ENCODE results near the gene MAPK8. TPM values are rescaled to one million over a fixed set of nuclear protein-coding genes. Genes with fewer than 3 reads are reported as not detected.

The MAPK8 gene
- polyA plus RNA-seq, 1 experiment: 75.6 TPM

GRCh38 chr10:48454302-48455054 lies 148.0 kb downstream of the MAPK8 start:
- ChIA-PET CTCF (interaction anchor here (0.7 kb wide), 1 partner anchor 22 kb away, joined by 4 read pairs; no protein-coding TSS in a partner anchor), POLR2A (no interaction called here)
- H3K9me3 ChIP-seq (ENCODE audit: control insufficient read depth, insufficient read depth, low read length): no peaks in the 10 kb centered on the region
- H3K4me3 ChIP-seq (ENCODE audit: low read depth, low read length): no peak overlapping the region
- no peak for DNase-seq (ENCODE audit: low read depth, low spot score)
- no peak for TF ChIP-seq CTCF (IDR thresholded peaks at IDR 0.05; ENCODE audit: low read depth, low read length)
- H3K27me3 ChIP-seq (ENCODE audit: control insufficient read depth, insufficient read depth, low read length): no peaks in the 10 kb centered on the region
- H3K27ac ChIP-seq (ENCODE audit: low read depth, low read length): no peak overlapping the region

DNA sequence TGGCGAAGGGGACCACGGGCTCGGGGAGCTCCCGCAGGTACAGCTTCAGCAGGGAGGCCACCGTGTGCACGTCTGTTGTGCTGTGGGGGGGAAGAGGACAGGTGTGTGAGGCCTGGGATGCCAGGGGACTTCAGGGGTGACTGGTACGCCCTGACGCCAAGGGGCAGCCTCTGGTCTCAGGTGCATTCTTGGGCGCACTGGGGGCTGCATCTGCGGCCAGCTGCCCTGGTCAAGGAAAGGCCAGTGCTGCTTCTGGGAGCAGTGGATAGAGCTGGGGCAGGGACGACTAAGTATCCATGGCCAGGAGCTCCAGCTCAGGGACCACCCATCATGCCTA lies 148.5 kb downstream of the MAPK8 start:
- CTCF ChIA-PET: interaction anchor here (0.7 kb wide), 1 partner anchor 23 kb away, joined by 4 read pairs; no protein-coding TSS in a partner anchor
- POLR2A ChIA-PET: no interaction called here
- Histone ChIP-seq H3K4me3 (ENCODE audit: low read depth, low read length) (no peak overlapping the region), H3K9me3 (ENCODE audit: control insufficient read depth, insufficient read depth, low read length) (no peaks in the 10 kb centered on the region), H3K27ac (ENCODE audit: low read depth, low read length) (no peak overlapping the region), H3K27me3 (ENCODE audit: control insufficient read depth, insufficient read depth, low read length) (no peaks in the 10 kb centered on the region)
- DNase-seq (ENCODE audit: low read depth, low spot score): no peak
- TF ChIP-seq CTCF (IDR thresholded peaks at IDR 0.05; ENCODE audit: low read depth, low read length): no peak

- H3K27ac ChIP-seq (ENCODE audit: low read depth, low read length): no peak overlapping the region
- CTCF ChIA-PET: interaction anchor here (0.7 kb wide), 1 partner anchor 23 kb away, joined by 4 read pairs; no protein-coding TSS in a partner anchor
- no peaks in the 10 kb centered on the region for H3K27me3 ChIP-seq (ENCODE audit: control insufficient read depth, insufficient read depth, low read length)
- no peak overlapping the region for H3K4me3 ChIP-seq (ENCODE audit: low read depth, low read length)
- no peak for DNase-seq (ENCODE audit: low read depth, low spot score)
- no peaks in the 10 kb centered on the region for H3K9me3 ChIP-seq (ENCODE audit: control insufficient read depth, insufficient read depth, low read length)
- POLR2A ChIA-PET: no interaction called here
- no peak for TF ChIP-seq CTCF (IDR thresholded peaks at IDR 0.05; ENCODE audit: low read depth, low read length)
Observed at GRCh38 chr10:48455392-48456151, 149.1 kb downstream of the MAPK8 start.

DNA sequence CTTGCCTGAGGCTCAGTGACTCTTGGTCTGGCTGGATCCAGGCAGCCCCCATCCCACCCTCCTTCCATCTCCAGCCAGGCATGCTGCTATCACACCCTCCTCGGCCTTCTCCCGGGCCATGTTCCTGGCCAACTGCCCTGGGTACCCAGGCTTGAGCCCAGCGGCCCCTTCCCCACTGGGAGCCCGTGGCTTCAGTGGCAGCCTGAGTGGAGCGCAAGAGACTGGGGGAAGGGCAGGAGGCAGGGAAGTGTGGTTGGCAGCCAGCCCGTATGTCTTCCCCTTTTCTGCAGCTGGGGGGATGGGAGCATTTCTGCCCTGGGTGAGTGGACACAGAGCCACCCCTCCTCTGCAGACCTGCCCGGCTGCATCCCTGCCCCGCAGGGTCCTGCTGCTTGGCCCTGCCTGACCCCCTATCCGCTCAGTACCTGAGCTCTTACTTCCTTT lies 149.9 kb downstream of the MAPK8 start:
- Histone ChIP-seq H3K27ac (ENCODE audit: low read depth, low read length) (no peak overlapping the region), H3K4me3 (ENCODE audit: low read depth, low read length) (no peak overlapping the region), H3K9me3 (ENCODE audit: control insufficient read depth, insufficient read depth, low read length) (no peaks in the 10 kb centered on the region), H3K27me3 (ENCODE audit: control insufficient read depth, insufficient read depth, low read length) (no peaks in the 10 kb centered on the region)
- ChIA-PET POLR2A (no interaction called here), CTCF (no interaction called here)
- no peak for TF ChIP-seq CTCF (IDR thresholded peaks at IDR 0.05; ENCODE audit: low read depth, low read length)
- no peak for DNase-seq (ENCODE audit: low read depth, low spot score)

All from AG04450 (cell line).